ENCODE data around the gene FXYD1.

DNA sequence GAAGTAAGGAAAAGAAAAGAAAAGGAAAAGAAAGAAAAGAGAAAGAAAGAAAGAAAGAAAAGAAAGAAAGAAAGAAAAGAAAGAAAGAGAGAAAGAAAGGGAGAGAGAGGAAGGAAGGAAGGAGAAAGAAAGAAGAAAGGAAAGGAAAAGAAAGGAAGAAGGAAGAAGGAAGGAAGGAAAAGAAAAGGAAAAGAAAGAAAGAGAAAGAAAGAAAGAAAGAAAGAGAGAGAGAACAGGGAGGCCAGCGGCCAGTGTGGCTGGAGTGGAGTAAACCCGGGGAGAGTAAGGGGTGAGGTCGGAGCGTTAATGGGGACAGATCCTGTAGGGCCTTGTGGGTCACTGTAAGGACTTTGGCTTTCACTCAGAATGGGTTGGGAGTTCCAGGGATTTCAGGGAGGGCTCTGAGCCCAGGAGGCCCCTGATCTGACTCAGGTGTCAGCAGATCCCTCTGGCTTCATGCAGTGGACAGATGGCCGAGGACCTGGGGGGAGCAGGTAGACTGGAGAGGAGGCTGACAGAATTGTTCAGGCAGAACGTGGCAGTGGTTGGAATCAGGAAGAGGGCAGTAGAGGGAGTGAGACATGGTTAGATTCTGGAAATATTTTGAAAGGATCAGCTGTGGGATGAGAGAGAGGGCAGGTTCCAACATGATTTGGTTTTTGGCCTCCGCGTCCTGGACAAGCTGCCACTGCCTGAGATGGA, 42.8 kb upstream of the FXYD1 start:
- TF ChIP-seq POLR2A (IDR thresholded peaks at IDR 0.05; ENCODE audit: low read length) (no peak), GATA1 (IDR thresholded peaks at IDR 0.05; ENCODE audit: low read depth, low read length) (no peak)
